ENCODE measurements around the gene OSTF1.

Gene OSTF1

DNA sequence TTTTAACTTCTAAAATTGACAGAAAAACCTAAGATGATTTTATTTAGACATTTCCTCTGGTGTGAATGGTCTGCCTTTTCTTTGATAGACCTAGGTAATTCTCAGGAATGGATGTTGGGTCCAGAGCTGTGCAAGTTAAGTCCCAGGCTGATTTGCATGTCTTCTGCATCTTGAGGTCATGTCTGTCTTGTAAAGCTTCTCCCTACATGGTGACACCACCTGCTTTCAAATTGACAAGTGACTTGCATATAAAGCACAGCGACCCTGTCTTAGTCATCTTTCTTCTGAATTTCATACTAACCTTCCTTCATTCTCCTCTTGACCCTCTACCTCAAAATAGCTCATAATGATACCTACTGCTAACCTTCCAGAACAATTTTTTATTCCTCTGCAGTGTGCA, 29.2 kb downstream of the OSTF1 start:
- no peak for DNase-seq (ENCODE audit: low read depth in 3 of 3, low spot score in 1 of 3)

- no peak for DNase-seq (ENCODE audit: low read depth in 3 of 3, low spot score in 1 of 3)
Measured at GRCh38 chr9:75120686-75121085, 32.4 kb downstream of the OSTF1 start.

GRCh38 chr9:75121914-75122558, 33.7 kb downstream of the OSTF1 start:
- DNase-seq (ENCODE audit: low read depth in 3 of 3, low spot score in 1 of 3) = no peak

DNA sequence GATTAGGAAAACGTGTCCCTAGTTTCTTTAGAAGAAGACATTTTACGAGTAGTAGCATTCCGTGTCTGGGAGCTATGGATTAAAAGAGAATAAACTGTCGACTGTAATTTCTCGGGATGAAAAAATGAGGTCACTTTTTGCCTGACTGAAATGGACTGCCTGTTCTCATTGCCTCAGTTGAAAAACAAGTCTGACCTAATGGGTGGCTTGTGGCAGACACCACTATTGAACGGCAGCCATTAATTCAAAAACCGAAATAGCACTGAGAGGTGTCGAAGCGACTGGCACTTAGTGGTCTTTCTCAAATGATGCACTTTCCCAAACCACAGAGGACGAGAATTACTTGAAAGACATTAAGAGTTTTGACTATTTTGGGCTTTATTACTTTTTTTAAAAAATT, 35.4 kb downstream of the OSTF1 start:
- no peak for DNase-seq (ENCODE audit: low read depth in 3 of 3, low spot score in 1 of 3)

- no peak for DNase-seq (ENCODE audit: low read depth in 3 of 3, low spot score in 1 of 3)
Measured at GRCh38 chr9:75128535-75128934, 40.2 kb downstream of the OSTF1 start.

DNA sequence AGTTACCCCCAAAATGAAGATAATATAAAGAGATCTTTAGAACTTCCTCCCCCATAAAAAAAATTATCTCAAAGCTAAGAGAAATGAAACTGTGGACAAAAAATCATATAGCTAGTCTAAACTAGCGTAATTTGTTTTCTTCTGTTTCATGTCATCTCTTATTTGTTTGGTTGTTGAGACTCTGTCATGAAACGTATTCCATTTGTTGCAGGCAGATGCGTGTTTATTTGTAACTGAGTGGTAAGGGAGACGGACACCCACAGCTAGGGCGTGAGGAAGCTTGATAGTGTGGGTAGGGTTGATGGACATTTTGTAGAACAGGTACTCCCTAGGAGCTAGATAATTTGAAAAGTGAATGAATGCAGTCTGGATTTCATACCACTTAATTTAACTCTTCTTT, 41.9 kb downstream of the OSTF1 start:
- no peak for DNase-seq (ENCODE audit: low read depth in 3 of 3, low spot score in 1 of 3)

GRCh38 chr9:75130621-75131230, 42.4 kb downstream of the OSTF1 start:
- no peak for DNase-seq (ENCODE audit: low read depth in 3 of 3, low spot score in 1 of 3)

DNA sequence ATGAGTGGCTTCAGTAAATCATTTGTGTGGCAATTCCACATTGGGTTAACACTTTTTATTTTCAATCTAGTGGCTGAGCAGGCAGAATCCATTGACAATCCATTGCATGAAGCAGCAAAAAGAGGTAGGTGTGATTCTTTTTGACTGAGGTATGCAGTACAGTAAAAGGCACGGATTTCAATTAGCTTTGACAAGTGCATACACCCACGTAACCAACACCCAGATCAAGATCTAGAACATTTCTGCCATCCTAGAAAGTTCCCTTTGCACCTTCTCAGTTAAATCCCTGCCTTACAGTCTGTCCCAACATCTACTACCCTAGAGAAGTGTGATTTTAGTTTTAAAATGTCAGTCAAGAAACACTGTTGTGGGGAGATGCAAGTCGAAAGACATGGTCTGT, 43.4 kb downstream of the OSTF1 start:
- DNase-seq (ENCODE audit: low read depth in 3 of 3, low spot score in 1 of 3) = no peak

DNA sequence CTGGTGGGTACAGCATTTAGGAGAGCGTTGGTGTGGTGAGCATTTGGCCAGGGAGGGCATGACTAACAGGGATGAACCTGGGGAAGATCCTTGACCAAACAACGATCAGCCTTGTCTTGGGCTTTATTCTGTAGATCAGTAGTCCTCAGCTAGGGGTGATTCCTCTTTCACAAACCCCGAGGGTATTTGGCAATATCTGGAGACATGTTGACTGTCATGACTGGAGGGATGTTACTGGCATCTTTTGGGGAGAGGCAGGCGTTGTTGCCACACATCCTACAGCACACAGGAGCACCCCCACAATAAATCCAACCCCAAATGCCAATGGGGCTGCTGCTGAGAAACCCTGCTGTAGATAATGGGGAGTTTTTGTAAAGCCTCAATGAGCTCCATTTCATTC, 43.9 kb downstream of the OSTF1 start:
- DNase-seq (ENCODE audit: low read depth in 3 of 3, low spot score in 1 of 3) = no peak

DNA sequence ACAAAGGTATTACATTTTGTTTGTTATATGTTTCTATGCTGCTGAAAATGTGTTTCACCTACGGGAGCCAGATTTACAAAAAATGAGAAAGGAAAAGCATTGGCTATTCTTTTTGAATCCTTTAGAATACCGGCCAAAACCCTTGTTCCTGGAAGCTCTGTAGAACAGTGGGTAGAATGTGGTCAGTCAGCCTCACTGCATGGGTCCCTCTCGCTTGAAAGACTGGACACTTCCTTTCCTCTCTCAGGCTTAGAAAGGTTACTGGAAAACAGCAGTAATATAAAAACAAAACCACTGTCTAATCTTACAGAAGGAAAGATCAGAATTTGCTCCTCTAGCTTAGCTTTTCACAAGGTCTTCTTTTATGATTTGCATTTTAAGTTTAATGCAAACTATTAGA, 45.1 kb downstream of the OSTF1 start:
- DNase-seq (ENCODE audit: low read depth in 3 of 3, low spot score in 1 of 3) = no peak

GRCh38 chr9:75134495-75134894, 46.2 kb downstream of the OSTF1 start:
- no peak for DNase-seq (ENCODE audit: low read depth in 3 of 3, low spot score in 1 of 3)

GRCh38 chr9:75138260-75139040, 50.1 kb downstream of the OSTF1 start:
- no peak for DNase-seq (ENCODE audit: low read depth in 3 of 3, low spot score in 1 of 3)

GRCh38 chr9:75139201-75139600, 50.9 kb downstream of the OSTF1 start:
- no peak for DNase-seq (ENCODE audit: low read depth in 3 of 3, low spot score in 1 of 3)

DNA sequence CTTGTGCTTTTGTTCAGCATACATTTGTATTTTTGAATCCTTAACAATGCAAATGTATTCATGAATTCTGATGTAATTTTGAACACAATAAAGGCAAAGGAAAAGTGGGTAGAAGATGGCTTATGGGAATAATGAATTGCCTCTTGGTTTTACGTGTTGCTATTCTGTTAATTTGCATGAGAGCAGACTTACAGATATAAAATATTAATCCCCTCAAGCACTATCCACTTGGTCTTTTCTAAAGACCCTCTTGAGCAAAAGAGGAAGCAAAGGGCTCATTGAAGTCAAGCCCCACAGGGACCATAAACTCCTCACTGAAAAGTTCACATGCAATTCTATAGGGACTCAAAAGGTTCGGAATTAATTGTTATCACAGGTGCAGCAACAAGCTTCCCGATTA, 51.9 kb downstream of the OSTF1 start:
- DNase-seq (ENCODE audit: low read depth in 3 of 3, low spot score in 1 of 3) = no peak

DNA sequence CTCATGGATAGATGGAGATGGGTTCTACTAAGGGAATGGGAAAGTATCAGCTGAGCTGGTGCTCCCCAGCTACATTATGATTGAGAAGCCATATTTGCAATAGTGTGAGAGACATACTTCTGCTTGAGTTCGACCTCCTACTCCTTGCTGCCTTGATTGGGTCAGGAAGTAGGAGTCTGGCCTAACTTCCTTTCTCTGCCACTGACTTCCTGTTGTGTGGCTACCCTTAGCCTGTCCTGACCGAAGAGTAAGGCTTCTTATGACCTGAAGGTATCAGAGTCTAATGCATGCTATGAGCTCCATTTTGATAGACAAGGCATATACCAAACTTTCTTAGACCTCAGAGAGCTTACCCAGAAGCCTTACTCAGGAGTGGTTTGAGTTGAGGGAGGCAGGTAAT, 53.9 kb downstream of the OSTF1 start:
- no peak for DNase-seq (ENCODE audit: low read depth in 3 of 3, low spot score in 1 of 3)

- DNase-seq (ENCODE audit: low read depth in 3 of 3, low spot score in 1 of 3) = no peak
Measured at GRCh38 chr9:75146229-75146628, 57.9 kb downstream of the OSTF1 start.

DNA sequence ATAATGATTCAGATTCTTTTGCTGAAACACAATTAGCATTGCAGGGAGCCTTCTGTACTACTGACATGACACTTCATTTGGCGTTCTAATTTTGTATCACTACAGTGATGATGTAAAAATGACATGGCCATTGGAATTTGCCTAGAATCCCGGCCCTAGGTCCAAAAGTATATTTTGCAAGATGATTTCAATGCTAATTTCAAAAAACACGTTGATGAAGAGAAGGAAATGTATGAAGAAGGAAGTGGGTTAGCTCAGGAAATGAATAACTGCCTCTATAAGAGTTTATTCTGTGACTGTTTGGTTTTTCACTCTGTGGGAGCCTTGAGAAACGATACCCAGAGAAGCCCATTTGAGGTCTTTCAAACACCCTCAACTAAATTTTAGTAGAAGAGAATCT, 59.3 kb downstream of the OSTF1 start:
- DNase-seq (ENCODE audit: low read depth in 3 of 3, low spot score in 1 of 3) = no peak

GRCh38 chr9:75148561-75148960, 60.2 kb downstream of the OSTF1 start:
- DNase-seq (ENCODE audit: low read depth in 3 of 3, low spot score in 1 of 3) = no peak

DNA sequence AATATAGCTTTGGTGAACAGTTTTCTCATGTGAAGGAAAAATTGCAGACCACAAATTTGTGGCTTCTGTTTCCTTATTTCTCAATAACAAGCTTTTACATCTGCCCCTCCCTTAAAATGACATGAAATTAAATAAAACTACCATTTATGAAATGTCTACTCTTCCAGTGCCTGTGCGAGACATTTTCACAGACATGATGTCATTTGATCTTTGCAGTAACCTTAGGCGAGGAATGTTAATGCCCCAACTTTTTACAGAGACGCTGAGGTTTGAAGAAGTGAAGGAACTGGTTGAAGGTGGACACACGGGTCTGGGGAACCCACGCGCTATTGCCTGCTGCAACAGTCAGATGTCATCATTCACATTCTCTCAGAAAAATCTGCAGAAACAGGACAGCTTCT, 61.5 kb downstream of the OSTF1 start:
- DNase-seq (ENCODE audit: low read depth in 3 of 3, low spot score in 1 of 3) = no peak

GRCh38 chr9:75150512-75150911, 62.2 kb downstream of the OSTF1 start:
- no peak for DNase-seq (ENCODE audit: low read depth in 3 of 3, low spot score in 1 of 3)

DNA sequence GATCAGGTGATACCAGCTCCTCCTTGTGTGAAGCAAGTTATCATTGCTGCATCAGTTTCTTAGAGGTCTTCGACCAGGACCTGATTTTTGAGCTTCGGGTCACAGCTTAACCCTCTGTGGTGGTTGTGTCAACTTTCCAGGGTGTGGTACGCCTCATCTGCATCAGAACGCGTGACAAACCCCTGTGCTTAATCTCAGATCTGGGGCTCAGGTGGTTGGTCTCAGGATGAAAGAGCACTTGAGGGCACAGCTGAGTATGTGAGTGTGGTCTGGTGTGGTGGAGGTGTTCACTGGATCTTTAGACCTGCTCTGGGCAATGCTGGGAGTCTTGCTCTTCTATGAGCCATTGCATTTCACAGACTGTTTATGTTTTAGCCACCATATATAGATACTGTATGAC, 64.1 kb downstream of the OSTF1 start:
- peak in 1 of 3 donors; percentile 15 for DNase-seq (ENCODE audit: low read depth in 3 of 3, low spot score in 1 of 3)

GRCh38 chr9:75156858-75157257, 68.5 kb downstream of the OSTF1 start:
- DNase-seq (ENCODE audit: low read depth in 3 of 3, low spot score in 1 of 3) = no peak
